ENCODE data around the gene PTPRT.

Gene PTPRT

GRCh38 chr20:42359617-42360016 is 830.1 kb downstream of the PTPRT start:
- H3K4me3 ChIP-seq (ENCODE audit: low read length) = no peak overlapping the region
- no peak for TF ChIP-seq ZNF274 (IDR thresholded peaks at IDR 0.05; ENCODE audit: low read depth, low read length)

- no peak for TF ChIP-seq ZNF274 (IDR thresholded peaks at IDR 0.05; ENCODE audit: low read depth, low read length)
These were observed 837.6 kb downstream of the PTPRT start for GRCh38 chr20:42352096-42352495.

DNA sequence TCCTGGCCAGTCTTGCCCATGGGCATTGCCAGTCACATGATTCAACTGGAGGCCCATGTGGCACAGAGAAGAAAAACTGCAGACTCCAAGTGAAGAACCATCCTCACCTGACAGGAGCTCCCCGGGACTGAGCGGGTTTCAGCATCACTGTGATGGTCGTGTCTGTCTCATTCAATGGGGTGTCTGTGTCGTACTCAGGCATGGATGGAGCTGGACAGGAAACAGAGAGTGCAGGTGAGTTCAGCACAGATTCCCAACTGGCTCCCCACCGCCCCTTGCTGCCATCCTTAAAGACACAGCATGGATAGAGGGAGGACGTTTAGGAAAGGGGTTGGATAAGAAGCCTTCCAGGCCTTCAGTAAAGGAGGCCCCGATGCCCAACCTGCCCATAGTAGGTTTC is 839.2 kb downstream of the PTPRT start:
- no peak for TF ChIP-seq ZNF274 (IDR thresholded peaks at IDR 0.05; ENCODE audit: low read depth, low read length)
- H3K4me3 ChIP-seq (ENCODE audit: low read length) = no peak overlapping the region

More at GRCh38 chr20:42352096-42352495, 837.6 kb downstream of the PTPRT start:
- no peak overlapping the region for H3K4me3 ChIP-seq (ENCODE audit: low read length)

DNA sequence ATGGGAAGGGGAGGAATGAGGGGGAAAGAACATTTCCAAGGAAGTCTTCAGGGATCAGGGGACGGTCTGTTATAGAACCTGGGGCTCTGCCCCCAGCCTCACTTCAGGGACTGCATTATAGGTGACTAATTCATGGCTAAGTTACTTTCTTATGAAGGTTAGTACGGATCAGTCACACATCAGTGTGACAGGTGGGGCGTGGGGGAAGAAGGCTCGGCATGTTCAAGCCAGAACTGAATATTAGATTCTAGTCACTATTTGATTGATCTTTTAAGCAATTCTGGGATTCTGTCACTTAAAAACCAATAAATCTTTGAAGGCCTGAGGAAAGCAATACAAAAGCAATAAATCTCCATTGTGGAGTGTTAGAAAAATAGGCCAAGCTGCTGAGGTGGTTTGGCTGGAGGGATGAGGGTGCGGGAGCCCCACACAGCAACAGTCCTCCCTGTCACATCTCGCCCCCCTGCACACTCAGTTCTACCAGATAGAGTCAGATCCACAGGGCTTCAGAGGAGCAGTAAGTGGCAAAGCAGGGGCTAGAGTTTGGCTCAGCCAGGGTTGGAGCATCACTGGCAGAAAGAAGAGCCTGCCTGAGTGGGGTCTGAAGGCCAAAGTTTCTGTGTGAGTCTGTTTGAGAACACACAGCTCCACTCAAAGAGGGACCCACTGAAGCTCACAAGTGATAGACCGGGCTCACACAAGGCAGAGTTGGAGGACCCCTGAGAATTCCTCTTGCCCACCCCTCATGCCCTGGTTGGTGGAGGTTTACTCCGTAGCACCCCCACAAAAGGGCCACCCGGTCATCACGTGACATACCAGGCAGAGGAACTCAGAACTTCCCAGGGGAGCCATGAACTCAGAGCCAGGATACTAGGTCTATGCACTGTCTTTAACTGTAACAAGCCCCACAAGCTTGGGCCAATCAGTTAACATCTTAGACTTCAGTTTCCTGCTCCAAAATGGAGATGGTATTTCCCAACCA is 843.2 kb downstream of the PTPRT start:
- no peak for TF ChIP-seq ZNF274 (IDR thresholded peaks at IDR 0.05; ENCODE audit: low read depth, low read length)
- H3K4me3 ChIP-seq (ENCODE audit: low read length) = no peak overlapping the region

DNA sequence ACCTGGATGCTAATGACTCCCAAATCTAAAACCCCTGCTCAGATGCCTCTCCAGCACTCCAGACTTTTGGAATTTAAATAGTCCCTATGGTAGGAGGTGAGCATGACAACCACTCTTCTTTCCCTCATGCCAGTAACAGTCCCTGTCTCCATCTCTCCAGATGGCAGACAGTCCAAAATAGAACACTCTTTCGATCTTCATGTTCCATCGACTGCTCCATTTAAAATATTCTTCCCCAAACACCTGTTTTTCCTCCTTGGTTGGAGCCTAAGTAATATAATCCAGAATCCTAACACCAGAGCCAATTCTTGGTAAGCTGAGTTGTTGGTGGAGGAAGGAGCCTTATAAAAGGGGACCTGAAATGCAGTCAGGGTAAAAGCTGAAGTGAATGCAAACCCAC is 848.1 kb downstream of the PTPRT start:
- H3K4me3 ChIP-seq (ENCODE audit: low read length) = no peak overlapping the region

GRCh38 chr20:42340368-42340767 is 849.3 kb downstream of the PTPRT start:
- no peak overlapping the region for H3K4me3 ChIP-seq (ENCODE audit: low read length)
- no peak for TF ChIP-seq ZNF274 (IDR thresholded peaks at IDR 0.05; ENCODE audit: low read depth, low read length)

More for the DNA sequence above, 848.1 kb downstream of the PTPRT start:
- no peak for TF ChIP-seq ZNF274 (IDR thresholded peaks at IDR 0.05; ENCODE audit: low read depth, low read length)

DNA sequence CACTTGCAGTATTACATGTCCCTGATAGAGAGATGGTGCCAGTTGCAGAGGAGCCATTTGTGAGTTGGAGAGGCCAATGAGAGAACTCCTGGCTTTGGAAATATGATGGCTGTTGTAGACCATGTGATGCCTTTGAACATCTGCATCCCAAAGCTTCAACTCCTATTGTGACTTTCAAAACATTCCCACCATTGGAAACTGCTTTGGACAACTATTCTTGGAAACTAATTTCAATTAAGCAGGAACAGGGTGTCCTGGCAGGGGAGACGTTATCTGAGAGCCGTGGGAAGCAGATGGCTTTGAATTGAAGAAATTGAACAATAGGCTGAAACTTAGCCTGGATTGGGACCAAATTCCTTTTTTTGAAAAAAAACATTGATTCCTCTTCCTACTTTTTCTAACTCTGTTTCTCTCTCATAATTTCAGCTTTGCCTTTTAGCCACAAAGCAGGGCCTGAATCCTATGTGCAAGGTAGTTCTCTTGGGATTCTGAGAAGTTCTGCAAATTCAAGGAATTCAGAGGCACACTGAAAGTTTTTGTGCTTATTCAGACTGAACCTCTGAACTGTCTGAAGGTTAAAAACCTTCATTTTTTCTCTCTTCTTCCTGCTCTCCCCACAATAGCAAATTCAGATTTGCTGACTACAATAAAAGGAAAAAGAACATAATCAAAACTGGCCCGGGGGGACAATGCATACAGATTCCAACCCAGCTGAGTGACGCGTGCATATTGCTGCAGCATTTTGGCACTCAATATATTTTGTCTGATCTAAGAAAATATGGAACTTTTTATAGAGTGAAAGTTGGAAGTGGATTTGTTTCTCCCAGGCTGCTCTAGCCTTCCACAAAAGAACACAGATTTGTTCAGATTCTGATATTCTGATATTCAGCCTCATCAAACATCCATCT is 851.2 kb downstream of the PTPRT start:
- TF ChIP-seq ZNF274 (IDR thresholded peaks at IDR 0.05; ENCODE audit: low read depth, low read length) = no peak
- no peak overlapping the region for H3K4me3 ChIP-seq (ENCODE audit: low read length)

DNA sequence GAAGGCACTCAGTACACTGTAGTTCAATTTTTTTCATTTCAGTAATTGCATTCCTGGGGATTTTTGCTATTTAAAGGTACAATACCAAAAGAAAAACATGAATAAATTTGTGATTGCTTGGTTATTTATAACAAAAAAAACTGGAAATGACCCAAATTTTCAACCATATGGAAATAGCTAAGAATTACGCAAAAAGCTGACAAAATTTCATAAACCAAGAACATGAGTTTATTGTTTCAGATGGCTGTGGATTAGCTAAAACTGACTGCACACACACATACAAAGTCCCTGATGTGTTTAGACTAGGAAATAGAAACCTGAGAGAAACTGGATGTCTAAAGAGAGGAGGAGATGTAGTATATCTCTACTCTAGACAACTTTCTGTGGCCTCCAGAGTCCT is 853.1 kb downstream of the PTPRT start:
- no peak for TF ChIP-seq ZNF274 (IDR thresholded peaks at IDR 0.05; ENCODE audit: low read depth, low read length)
- no peak overlapping the region for H3K4me3 ChIP-seq (ENCODE audit: low read length)

DNA sequence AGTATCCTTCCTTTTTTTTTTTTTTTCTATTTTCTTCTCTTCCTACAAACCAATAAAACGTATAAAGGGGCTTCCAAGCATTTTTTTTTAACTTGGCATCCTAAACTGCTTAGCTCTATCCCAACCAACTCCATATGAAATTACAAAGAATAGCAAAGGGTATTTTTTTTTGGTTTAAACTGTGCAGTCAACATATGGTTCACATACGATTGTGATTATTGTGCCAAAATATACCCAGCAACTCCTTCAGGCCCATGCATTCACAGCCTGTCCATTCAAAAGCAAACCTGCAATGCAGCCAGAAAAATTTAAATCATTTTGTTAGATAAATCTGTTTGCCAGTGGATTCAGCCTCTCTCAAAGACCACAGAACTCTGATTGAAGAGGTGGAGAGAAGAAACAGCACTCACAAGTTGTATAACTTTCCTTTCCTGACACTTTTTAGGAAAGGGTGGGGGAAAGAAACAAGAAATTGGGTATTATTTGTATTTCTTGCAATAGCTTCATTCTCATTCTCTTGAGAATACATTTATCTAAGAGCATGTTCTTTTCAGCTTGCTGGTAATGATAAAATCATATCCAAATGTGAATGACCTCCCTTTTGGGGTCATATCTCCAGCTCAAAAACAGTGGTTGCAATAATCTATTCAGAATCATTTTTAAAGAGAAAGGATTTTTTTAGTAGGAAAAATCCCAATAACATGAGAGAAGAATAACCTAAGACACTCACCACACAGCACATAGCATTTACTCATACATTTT is 870.3 kb downstream of the PTPRT start:
- no peak for TF ChIP-seq ZNF274 (IDR thresholded peaks at IDR 0.05; ENCODE audit: low read depth, low read length)
- no peak overlapping the region for H3K4me3 ChIP-seq (ENCODE audit: low read length)

- H3K4me3 ChIP-seq (ENCODE audit: low read length) = no peak overlapping the region
- TF ChIP-seq ZNF274 (IDR thresholded peaks at IDR 0.05; ENCODE audit: low read depth, low read length) = no peak
These were observed 876.0 kb downstream of the PTPRT start for GRCh38 chr20:42313704-42314103.

DNA sequence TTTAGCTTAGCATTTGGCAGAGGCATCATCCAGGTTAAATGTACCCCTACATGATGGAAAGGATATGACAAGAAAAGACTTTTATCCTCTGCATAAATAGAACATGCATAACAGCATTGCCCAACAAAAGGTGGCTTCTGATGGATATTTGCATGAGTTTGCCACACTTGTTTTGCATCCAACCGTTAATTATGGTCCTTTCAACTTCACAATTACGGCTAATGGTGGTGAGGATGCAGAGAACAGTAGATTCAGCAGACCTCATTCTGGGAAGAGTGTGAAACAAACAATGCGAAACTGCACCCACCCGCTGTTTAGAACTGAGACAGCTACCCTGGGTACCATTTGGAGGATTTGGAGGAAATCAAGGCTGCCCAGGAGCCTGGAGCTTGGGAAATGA is 880.7 kb downstream of the PTPRT start:
- no peak for TF ChIP-seq ZNF274 (IDR thresholded peaks at IDR 0.05; ENCODE audit: low read depth, low read length)
- H3K4me3 ChIP-seq (ENCODE audit: low read length) = no peak overlapping the region

GRCh38 chr20:42308171-42308570 is 881.5 kb downstream of the PTPRT start:
- no peak for TF ChIP-seq ZNF274 (IDR thresholded peaks at IDR 0.05; ENCODE audit: low read depth, low read length)

GRCh38 chr20:42295592-42295991 is 894.1 kb downstream of the PTPRT start:
- H3K4me3 ChIP-seq (ENCODE audit: low read length) = no peak overlapping the region
- no peak for TF ChIP-seq ZNF274 (IDR thresholded peaks at IDR 0.05; ENCODE audit: low read depth, low read length)

More at GRCh38 chr20:42308171-42308570, 881.5 kb downstream of the PTPRT start:
- H3K4me3 ChIP-seq (ENCODE audit: low read length) = no peak overlapping the region

- H3K4me3 ChIP-seq (ENCODE audit: low read length) = no peak overlapping the region
- TF ChIP-seq ZNF274 (IDR thresholded peaks at IDR 0.05; ENCODE audit: low read depth, low read length) = no peak
These were observed 894.7 kb downstream of the PTPRT start for GRCh38 chr20:42294976-42295375.
